Activated CD4-positive, alpha-beta memory T cell treated with anti-CD3 and anti-CD28 coated beads, Interleukin-2, amount 10 ng/mL, durations not matched to agents 7 days and 5 days (primary cell): ENCODE measurements around the gene ZNF212. TPM values are rescaled to one million over a fixed set of nuclear protein-coding genes. Genes with fewer than 3 reads are reported as not detected.
"Not testable (repeated sequence)": the region's sequence is repeated elsewhere in the genome, so short reads cannot be mapped to it uniquely, and the experiment has no call there.

ENCODE experiments used
- CTCF ChIA-PET: fragments of 350-600 bp; sonication (Branson Sonifier 250); formaldehyde crosslinking; loops from one replicate; lab custom pipeline; 2021; ENCODE audit warnings: antibody characterized with exemption, inconsistent platforms; lab: Charles Lee
- POLR2A ChIA-PET: fragments of 350-600 bp; sonication (Branson Sonifier 250); formaldehyde crosslinking; loops from one replicate; lab custom pipeline; 2021; ENCODE audit warnings: antibody characterized with exemption; lab: Charles Lee
- DNase-seq: peaks from one replicate; pipeline ENCODE4 v3.0.0-alpha.2; 2020
- H3K27ac Mint-ChIP-seq: one replicate; pipeline ENCODE4 v1.8.0; 2021; ENCODE audit warnings: mild to moderate bottlenecking, mixed read lengths
- H3K27me3 Mint-ChIP-seq: one replicate; pipeline ENCODE4 v1.8.0; 2021; ENCODE audit warnings: mixed read lengths
- H3K36me3 Mint-ChIP-seq: one replicate; pipeline ENCODE4 v1.8.0; 2021; ENCODE audit warnings: low read depth, mixed read lengths
- H3K4me1 Mint-ChIP-seq: one replicate; pipeline ENCODE4 v1.8.0; 2021; ENCODE audit warnings: mixed read lengths
- H3K4me3 Mint-ChIP-seq: one replicate; pipeline ENCODE4 v1.8.0; 2021; ENCODE audit warnings: mild to moderate bottlenecking, mixed read lengths
- H3K9me3 Mint-ChIP-seq: one replicate; pipeline ENCODE4 v1.8.0; 2021; ENCODE audit warnings: mixed read lengths
- total RNA-seq, 2 experiments: library from RNA; stranded (reverse); gene quantifications; one replicate each; pipeline ENCODE4 v1.2.3, GENCODE V29; 2021

The ZNF212 gene
- total RNA-seq, 2 experiments from 2014 or later: 13.5 to 14.5 TPM

DNA sequence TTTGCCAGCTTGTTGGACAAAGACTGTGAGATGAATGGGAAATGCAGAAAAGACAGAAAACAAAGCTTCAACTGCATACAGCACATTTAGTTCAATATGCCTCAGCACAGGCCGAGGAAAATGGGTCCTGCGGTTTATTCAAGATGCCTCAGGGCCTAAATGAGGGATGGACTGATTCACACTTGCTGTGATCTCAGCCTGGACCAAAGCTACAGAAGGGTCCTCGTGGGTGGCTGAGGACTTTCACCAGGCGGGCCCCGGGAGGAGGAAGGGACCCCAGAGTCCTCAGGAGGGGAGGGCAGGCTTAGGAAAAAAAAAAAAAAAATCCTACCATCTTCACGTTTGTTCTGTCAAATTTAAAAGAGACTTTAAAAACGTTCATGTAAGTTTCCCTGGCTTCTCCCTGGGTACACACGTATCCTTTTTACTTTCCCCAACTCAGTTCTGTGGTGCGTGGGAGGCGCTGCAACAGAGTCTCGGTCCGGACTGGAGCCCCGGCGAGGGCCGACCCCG lies 21.9 kb downstream of the ZNF212 start:
- Mint-ChIP-seq H3K27me3 (no peaks in the 10 kb centered on the region), H3K9me3 (no peaks in the 10 kb centered on the region), H3K36me3 (peaks cover 7% of the 10 kb centered on the region), H3K4me3 (peak overlapping the region; percentile 79), H3K27ac (peak overlapping the region; percentile 58), H3K4me1 (peaks cover 33% of the 10 kb centered on the region)
- DNase-seq: no peak
- POLR2A ChIA-PET: interaction anchor here (0.8 to 2.1 kb wide), 19 partner anchors 9 to 320 kb away, joined by 3 to 22 read pairs (median 4); partner anchors contain the start of genes ZNF282, ZNF398, ZNF425 and ZNF777
- CTCF ChIA-PET: interaction anchor here (0.7 to 3.3 kb wide), 19 partner anchors 9 to 363 kb away, joined by 3 to 48 read pairs (median 5); partner anchors contain the start of genes ZNF282, ZNF398 and ZNF777

DNA sequence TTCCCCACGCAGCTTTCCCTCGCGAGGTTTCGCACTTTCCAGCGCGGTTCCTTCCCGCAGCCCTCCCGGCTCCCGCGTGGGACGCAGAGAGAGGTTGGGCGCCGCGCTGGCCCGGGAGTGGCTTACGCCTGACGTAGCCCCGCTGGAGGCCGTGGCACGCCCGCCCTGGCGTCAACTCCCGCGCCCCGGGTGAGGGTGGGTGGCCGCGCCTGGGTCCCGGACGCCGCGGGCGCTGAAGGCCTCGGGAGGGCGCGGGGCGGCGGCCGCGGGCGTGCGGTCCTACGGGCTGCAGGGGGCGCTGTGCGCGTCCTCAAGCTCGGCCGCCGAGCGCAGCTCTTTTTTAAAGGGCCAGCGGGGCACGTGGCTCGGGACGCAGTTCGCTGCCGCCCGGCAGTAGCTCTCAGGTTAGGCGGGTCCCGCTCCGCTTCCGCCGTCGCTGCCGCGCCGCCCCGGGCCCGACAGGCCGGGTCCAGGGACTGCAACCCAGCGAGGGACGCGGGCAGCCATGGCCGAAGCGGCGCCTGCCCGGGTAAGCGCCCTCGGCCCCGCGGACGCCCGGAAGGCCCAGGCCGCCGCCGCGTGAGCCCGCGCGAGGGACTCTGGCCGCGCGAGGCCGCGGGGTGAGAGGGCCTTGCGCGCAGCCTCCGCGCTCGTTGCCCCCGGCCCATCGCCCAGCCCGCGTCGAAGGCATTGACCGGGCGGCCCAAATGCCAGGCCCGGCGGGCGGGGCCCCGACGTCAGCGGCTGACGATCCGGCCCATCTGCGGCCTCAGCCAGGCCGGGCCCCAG lies 22.6 kb downstream of the ZNF212 start, which contains the start of gene ZNF783:
ZNF783 (plus strand) TSS at position 368 of the 789 bp plus-strand sequence; CDS start at position 506, 138 bp downstream.
- DNase-seq: peak; percentile 88
- H3K4me3 Mint-ChIP-seq: peak within 1 kb of the TSS; percentile 79
- CTCF ChIA-PET: interaction anchor here (0.7 to 3.3 kb wide), 22 partner anchors 9 to 363 kb away, joined by 3 to 48 read pairs (median 4); partner anchors contain the start of genes ZNF282, ZNF398 and ZNF777
- H3K36me3 Mint-ChIP-seq: peaks cover 11% of the 10 kb centered on the region
- H3K4me1 Mint-ChIP-seq: peaks cover 33% of the 10 kb centered on the region
- peak within 1 kb of the TSS; percentile 58 for H3K27ac Mint-ChIP-seq
- POLR2A ChIA-PET: interaction anchor here (0.6 to 2.1 kb wide), 20 partner anchors 10 to 321 kb away, joined by 3 to 22 read pairs (median 4); partner anchors contain the start of genes ZNF282, ZNF398, ZNF425 and ZNF777
- H3K9me3 Mint-ChIP-seq: no peaks in the 10 kb centered on the region
- H3K27me3 Mint-ChIP-seq: no peaks in the 10 kb centered on the region

- peaks cover 41% of the 10 kb centered on the region for H3K36me3 Mint-ChIP-seq
- H3K4me1 Mint-ChIP-seq: peaks cover 20% of the 10 kb centered on the region
- POLR2A ChIA-PET: interaction anchor here (1.3 kb wide), 1 partner anchor 37 kb away, joined by 3 read pairs; no protein-coding TSS in a partner anchor
- H3K4me3 Mint-ChIP-seq: no peak overlapping the region
- no peaks in the 10 kb centered on the region for H3K9me3 Mint-ChIP-seq
- DNase-seq: peak; percentile 12
- CTCF ChIA-PET: interaction anchor here (0.6 to 1.0 kb wide), 2 partner anchors 25 to 43 kb away, joined by 3 to 4 read pairs; no protein-coding TSS in a partner anchor
- H3K27me3 Mint-ChIP-seq: no peaks in the 10 kb centered on the region
- H3K27ac Mint-ChIP-seq: no peak overlapping the region
Measured at GRCh38 chr7:149266451-149266850, 27.0 kb downstream of the ZNF212 start.

- Mint-ChIP-seq H3K9me3 (no peaks in the 10 kb centered on the region), H3K36me3 (peaks cover 42% of the 10 kb centered on the region), H3K4me3 (no peak overlapping the region), H3K4me1 (peaks cover 15% of the 10 kb centered on the region), H3K27ac (no peak overlapping the region), H3K27me3 (no peaks in the 10 kb centered on the region)
- no peak for DNase-seq
- ChIA-PET CTCF (no interaction called here), POLR2A (interaction anchor here (0.6 kb wide), 1 partner anchor 50 kb away, joined by 3 read pairs; no protein-coding TSS in a partner anchor)
Measured at GRCh38 chr7:149267733-149268132, 28.3 kb downstream of the ZNF212 start.

- DNase-seq, H3K27me3 Mint-ChIP-seq, H3K9me3 Mint-ChIP-seq, CTCF ChIA-PET, H3K4me3 Mint-ChIP-seq, H3K4me1 Mint-ChIP-seq, H3K27ac Mint-ChIP-seq: not testable (repeated sequence)
- POLR2A ChIA-PET: interaction anchor here (1.7 kb wide), 1 partner anchor 17 kb away, joined by 4 read pairs; no protein-coding TSS in a partner anchor
- peaks cover 53% of the 10 kb centered on the region for H3K36me3 Mint-ChIP-seq
Measured at GRCh38 chr7:149274424-149274823, 35.0 kb downstream of the ZNF212 start.

DNA sequence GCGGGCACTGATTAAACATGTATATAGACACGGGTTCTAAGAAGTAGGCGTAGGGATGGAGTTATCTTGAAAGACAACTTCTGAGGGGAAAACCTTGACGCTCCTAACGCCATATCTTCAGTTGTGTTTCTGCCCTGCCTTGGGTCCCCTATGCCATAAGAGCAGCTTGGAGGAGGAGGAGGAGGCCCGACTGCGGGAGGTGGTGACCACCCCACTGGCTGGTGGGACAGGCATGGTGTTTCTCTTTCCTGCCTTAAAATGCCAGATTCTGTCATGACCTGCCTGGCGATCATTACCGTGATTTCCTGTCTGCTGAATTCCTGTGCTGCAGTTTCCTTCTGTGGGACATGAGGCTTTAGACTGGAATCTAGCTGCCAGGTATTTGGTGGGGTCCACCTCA lies 38.4 kb downstream of the ZNF212 start:
- CTCF ChIA-PET: no interaction called here
- POLR2A ChIA-PET: no interaction called here
- H3K27ac Mint-ChIP-seq: no peak overlapping the region

GRCh38 chr7:149278396-149278795 lies 38.9 kb downstream of the ZNF212 start:
- H3K27me3 Mint-ChIP-seq: no peaks in the 10 kb centered on the region
- H3K4me1 Mint-ChIP-seq: no peaks in the 10 kb centered on the region
- H3K4me3 Mint-ChIP-seq: no peak overlapping the region
- no peak for DNase-seq
- no peak overlapping the region for H3K27ac Mint-ChIP-seq
- no peaks in the 10 kb centered on the region for H3K9me3 Mint-ChIP-seq
- H3K36me3 Mint-ChIP-seq: peaks cover 51% of the 10 kb centered on the region
- ChIA-PET POLR2A (no interaction called here), CTCF (no interaction called here)

More for the DNA sequence above, 38.4 kb downstream of the ZNF212 start:
- peaks cover 54% of the 10 kb centered on the region for H3K36me3 Mint-ChIP-seq
- H3K4me1 Mint-ChIP-seq: no peaks in the 10 kb centered on the region
- no peaks in the 10 kb centered on the region for H3K9me3 Mint-ChIP-seq
- no peak overlapping the region for H3K4me3 Mint-ChIP-seq
- DNase-seq: no peak
- no peaks in the 10 kb centered on the region for H3K27me3 Mint-ChIP-seq

GRCh38 chr7:149279111-149279743 lies 39.8 kb downstream of the ZNF212 start:
- H3K27ac Mint-ChIP-seq: no peak overlapping the region
- peaks cover 46% of the 10 kb centered on the region for H3K36me3 Mint-ChIP-seq
- H3K9me3 Mint-ChIP-seq: no peaks in the 10 kb centered on the region
- CTCF ChIA-PET: no interaction called here
- H3K27me3 Mint-ChIP-seq: no peaks in the 10 kb centered on the region
- H3K4me1 Mint-ChIP-seq: peaks cover 3% of the 10 kb centered on the region
- no peak overlapping the region for H3K4me3 Mint-ChIP-seq
- DNase-seq: no peak
- POLR2A ChIA-PET: no interaction called here

DNA sequence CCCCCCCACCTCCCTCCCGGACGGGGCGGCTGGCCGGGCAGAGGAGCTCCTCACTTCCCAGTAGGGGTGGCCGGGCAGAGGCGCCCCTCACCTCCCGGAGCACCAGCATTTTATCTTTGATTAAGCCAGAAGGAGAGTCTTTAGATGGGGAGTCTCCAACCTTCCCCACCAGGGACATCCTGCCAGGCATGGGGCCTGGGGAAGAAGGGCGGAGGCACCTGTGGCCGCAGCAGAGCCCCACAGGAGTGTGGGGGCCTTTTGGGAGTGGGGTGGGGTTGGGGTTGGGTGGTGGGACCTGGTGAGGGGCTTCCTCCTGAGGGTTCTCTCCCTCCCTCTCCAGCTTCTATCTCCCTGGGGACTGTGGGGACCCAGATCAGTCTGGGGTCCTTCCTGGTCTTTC lies 40.7 kb downstream of the ZNF212 start:
- Mint-ChIP-seq H3K4me1 (peaks cover 12% of the 10 kb centered on the region), H3K27me3 (no peaks in the 10 kb centered on the region), H3K27ac (no peak overlapping the region), H3K36me3 (peaks cover 42% of the 10 kb centered on the region), H3K9me3 (no peaks in the 10 kb centered on the region), H3K4me3 (no peak overlapping the region)
- CTCF ChIA-PET: no interaction called here
- DNase-seq: no peak
- POLR2A ChIA-PET: no interaction called here

- CTCF ChIA-PET: no interaction called here
- no peaks in the 10 kb centered on the region for H3K27me3 Mint-ChIP-seq
Measured at GRCh38 chr7:149280661-149281507, 41.4 kb downstream of the ZNF212 start.

GRCh38 chr7:149281508-149282330 lies 42.3 kb downstream of the ZNF212 start:
- Mint-ChIP-seq H3K9me3 (no peaks in the 10 kb centered on the region), H3K27me3 (no peaks in the 10 kb centered on the region), H3K27ac (no peak overlapping the region), H3K4me1 (peaks cover 25% of the 10 kb centered on the region), H3K36me3 (peaks cover 35% of the 10 kb centered on the region), H3K4me3 (no peak overlapping the region)
- no peak for DNase-seq
- ChIA-PET CTCF (no interaction called here), POLR2A (no interaction called here)

More at GRCh38 chr7:149280661-149281507, 41.4 kb downstream of the ZNF212 start:
- no peak overlapping the region for H3K4me3 Mint-ChIP-seq
- POLR2A ChIA-PET: no interaction called here
- no peaks in the 10 kb centered on the region for H3K9me3 Mint-ChIP-seq
- no peak for DNase-seq
- H3K27ac Mint-ChIP-seq: no peak overlapping the region
- peaks cover 40% of the 10 kb centered on the region for H3K36me3 Mint-ChIP-seq
- H3K4me1 Mint-ChIP-seq: peaks cover 17% of the 10 kb centered on the region
